B cell (primary cell): Measurements from ENCODE around the gene RTP4. TPM values are rescaled to one million over a fixed set of nuclear protein-coding genes. Genes with fewer than 3 reads are reported as not detected.

Experiments
- polyA plus RNA-seq: library from polyadenylated mRNA; depleted of rRNA; stranded (reverse); fragments of >200 nt; gene quantifications from 2 replicates; pipeline ENCODE4 v1.2.3, GENCODE V29; 2012
- total RNA-seq, 2 donors: library from RNA; stranded (reverse); fragments of 120-200 nt in 1 of 2; gene quantifications; 1 replicate in 1 of 2; 2 replicates in 1 of 2; pipeline versions ENCODE4 v1.2.3 to v1.2.4, GENCODE V29; 2013 to 2022

The RTP4 gene
- total and polyA plus RNA-seq, 2 donors (not counting 1 experiment from before 2014, with no cell fraction given) = 1.0 to 6.7 TPM

Other genes starting within 250 kb of the RTP4 start
- gene RPL39L, start 228.9 kb upstream of the RTP4 start, total RNA-seq = 2.0 and 3.1 TPM in 2 replicates
- gene RPL39L, start 228.9 kb upstream of the RTP4 start, polyA plus RNA-seq = 4.4 and 4.5 TPM in 2 replicates
- gene RTP1, start 170.9 kb upstream of the RTP4 start, total RNA-seq = not detected in 2 replicates
- not detected in 2 replicates for gene RTP1, start 170.9 kb upstream of the RTP4 start, polyA plus RNA-seq
- not detected in 2 replicates for gene MASP1, start 76.6 kb upstream of the RTP4 start, total RNA-seq
- not detected in 2 replicates for gene MASP1, start 76.6 kb upstream of the RTP4 start, polyA plus RNA-seq